ENCODE data around the gene ADIG.

The ADIG gene

GRCh38 chr20:38585404-38586180, 4.6 kb downstream of the ADIG start:
- no peaks in the 10 kb centered on the region for H3K36me3 ChIP-seq (ENCODE audit: insufficient read depth, low read length)
- DNase-seq, result no peak
- no peak for TF ChIP-seq EZH2 (IDR thresholded peaks at IDR 0.05; ENCODE audit: borderline replicate concordance, low read depth, low read length, severe bottlenecking)
- TF ChIP-seq, protein P1, sequence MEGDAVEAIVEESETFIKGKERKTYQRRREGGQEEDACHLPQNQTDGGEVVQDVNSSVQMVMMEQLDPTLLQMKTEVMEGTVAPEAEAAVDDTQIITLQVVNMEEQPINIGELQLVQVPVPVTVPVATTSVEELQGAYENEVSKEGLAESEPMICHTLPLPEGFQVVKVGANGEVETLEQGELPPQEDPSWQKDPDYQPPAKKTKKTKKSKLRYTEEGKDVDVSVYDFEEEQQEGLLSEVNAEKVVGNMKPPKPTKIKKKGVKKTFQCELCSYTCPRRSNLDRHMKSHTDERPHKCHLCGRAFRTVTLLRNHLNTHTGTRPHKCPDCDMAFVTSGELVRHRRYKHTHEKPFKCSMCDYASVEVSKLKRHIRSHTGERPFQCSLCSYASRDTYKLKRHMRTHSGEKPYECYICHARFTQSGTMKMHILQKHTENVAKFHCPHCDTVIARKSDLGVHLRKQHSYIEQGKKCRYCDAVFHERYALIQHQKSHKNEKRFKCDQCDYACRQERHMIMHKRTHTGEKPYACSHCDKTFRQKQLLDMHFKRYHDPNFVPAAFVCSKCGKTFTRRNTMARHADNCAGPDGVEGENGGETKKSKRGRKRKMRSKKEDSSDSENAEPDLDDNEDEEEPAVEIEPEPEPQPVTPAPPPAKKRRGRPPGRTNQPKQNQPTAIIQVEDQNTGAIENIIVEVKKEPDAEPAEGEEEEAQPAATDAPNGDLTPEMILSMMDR (IDR thresholded peaks at IDR 0.05; ENCODE audit: borderline replicate concordance, extremely low read depth, low read length, poor library complexity, severe bottlenecking), result no peak
- ATAC-seq (ENCODE audit: insufficient read depth, low read depth), result no peak
- no peak overlapping the region for H2AFZ ChIP-seq (ENCODE audit: low read depth, low read length)
- H3K9me3 ChIP-seq (ENCODE audit: insufficient read depth, low read length, severe bottlenecking), result no peaks in the 10 kb centered on the region
- H3K79me2 ChIP-seq (ENCODE audit: insufficient read depth, low read length), result no peaks in the 10 kb centered on the region
- no peak overlapping the region for H3K4me3 ChIP-seq (ENCODE audit: low read depth in 1 of 2, low read length in 2 of 2)
- H3K9ac ChIP-seq (ENCODE audit: low read depth, low read length), result no peak overlapping the region
- H4K20me1 ChIP-seq (ENCODE audit: insufficient read depth, low read length), result no peaks in the 10 kb centered on the region; the same call in 1 of the 2 replicates
- no peaks in the 10 kb centered on the region for H3K4me1 ChIP-seq (ENCODE audit: insufficient read depth, low read length)
- no peak overlapping the region for H3K27ac ChIP-seq (ENCODE audit: low read length)
- H3K4me2 ChIP-seq (ENCODE audit: insufficient read depth, low read length), result no peak overlapping the region
- H3K27me3 ChIP-seq (ENCODE audit: insufficient read depth, low read length, poor library complexity), result no peaks in the 10 kb centered on the region

DNA sequence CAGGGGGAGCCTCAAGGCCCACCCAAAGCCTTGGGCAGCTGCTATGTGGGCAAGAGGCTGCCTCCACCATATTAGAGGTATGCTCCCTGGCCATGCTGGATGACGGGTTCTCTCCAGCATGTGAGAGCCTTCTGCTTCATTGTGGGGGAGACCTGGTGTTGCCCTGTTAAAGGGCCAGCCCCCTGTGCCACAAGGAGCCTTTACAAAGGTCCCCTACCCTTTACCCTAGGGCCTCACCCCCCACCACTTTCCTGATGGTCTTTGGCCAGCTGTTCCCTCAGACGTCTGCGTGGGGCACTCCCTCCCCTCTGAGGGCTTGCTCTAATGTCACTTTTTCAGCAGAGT, 5.2 kb downstream of the ADIG start:
- DNase-seq (no peak), ATAC-seq (ENCODE audit: insufficient read depth, low read depth) (no peak)
- no peak overlapping the region for H3K27ac ChIP-seq (ENCODE audit: low read length)
- H4K20me1 ChIP-seq (ENCODE audit: insufficient read depth, low read length), result no peaks in the 10 kb centered on the region; the same call in 1 of the 2 replicates
- H3K4me3 ChIP-seq (ENCODE audit: low read depth in 1 of 2, low read length in 2 of 2), result no peak overlapping the region
- TF ChIP-seq, protein P1 (IDR thresholded peaks at IDR 0.05; ENCODE audit: borderline replicate concordance, extremely low read depth, low read length, poor library complexity, severe bottlenecking), result no peak
- TF ChIP-seq EZH2 (IDR thresholded peaks at IDR 0.05; ENCODE audit: borderline replicate concordance, low read depth, low read length, severe bottlenecking), result no peak
- H3K9ac ChIP-seq (ENCODE audit: low read depth, low read length), result no peak overlapping the region
- no peaks in the 10 kb centered on the region for H3K4me1 ChIP-seq (ENCODE audit: insufficient read depth, low read length)
- H3K79me2 ChIP-seq (ENCODE audit: insufficient read depth, low read length), result no peaks in the 10 kb centered on the region
- H3K36me3 ChIP-seq (ENCODE audit: insufficient read depth, low read length), result no peaks in the 10 kb centered on the region
- no peaks in the 10 kb centered on the region for H3K9me3 ChIP-seq (ENCODE audit: insufficient read depth, low read length, severe bottlenecking)
- no peaks in the 10 kb centered on the region for H3K27me3 ChIP-seq (ENCODE audit: insufficient read depth, low read length, poor library complexity)
- no peak overlapping the region for H3K4me2 ChIP-seq (ENCODE audit: insufficient read depth, low read length)
- H2AFZ ChIP-seq (ENCODE audit: low read depth, low read length), result no peak overlapping the region

DNA sequence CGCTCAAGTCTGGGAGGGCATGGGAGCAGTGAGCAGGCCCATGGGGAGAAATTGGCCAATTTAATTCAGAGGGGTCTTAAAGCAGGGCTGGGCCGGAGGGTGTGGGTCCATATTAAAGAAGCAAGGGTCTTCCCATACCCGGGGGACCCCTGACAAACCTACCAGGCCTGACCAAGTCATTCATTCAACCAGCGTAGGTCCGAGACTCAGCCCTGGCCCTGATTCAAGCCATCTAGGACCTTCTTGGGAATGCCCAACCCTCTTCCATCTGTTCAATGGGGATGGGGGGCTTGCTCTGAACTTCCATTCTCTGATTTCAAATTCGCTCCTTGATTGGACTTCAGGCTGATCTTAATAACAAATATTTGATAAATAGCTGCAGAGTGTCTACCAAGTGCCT, 7.3 kb downstream of the ADIG start:
- H3K36me3 ChIP-seq (ENCODE audit: insufficient read depth, low read length), result no peaks in the 10 kb centered on the region
- no peaks in the 10 kb centered on the region for H3K9me3 ChIP-seq (ENCODE audit: insufficient read depth, low read length, severe bottlenecking)
- no peak for ATAC-seq (ENCODE audit: insufficient read depth, low read depth)
- no peaks in the 10 kb centered on the region for H3K79me2 ChIP-seq (ENCODE audit: insufficient read depth, low read length)
- H3K4me1 ChIP-seq (ENCODE audit: insufficient read depth, low read length), result no peaks in the 10 kb centered on the region
- H3K27me3 ChIP-seq (ENCODE audit: insufficient read depth, low read length, poor library complexity), result no peaks in the 10 kb centered on the region
- H3K4me3 ChIP-seq (ENCODE audit: low read depth in 1 of 2, low read length in 2 of 2), result no peak overlapping the region
- H2AFZ ChIP-seq (ENCODE audit: low read depth, low read length), result no peak overlapping the region
- H3K4me2 ChIP-seq (ENCODE audit: insufficient read depth, low read length), result no peak overlapping the region
- no peak overlapping the region for H3K27ac ChIP-seq (ENCODE audit: low read length)
- no peak for DNase-seq
- H3K9ac ChIP-seq (ENCODE audit: low read depth, low read length), result no peak overlapping the region
- no peaks in the 10 kb centered on the region; the same call in 1 of the 2 replicates for H4K20me1 ChIP-seq (ENCODE audit: insufficient read depth, low read length)
- TF ChIP-seq EZH2 (IDR thresholded peaks at IDR 0.05; ENCODE audit: borderline replicate concordance, low read depth, low read length, severe bottlenecking), result no peak
- TF ChIP-seq, protein P1 (IDR thresholded peaks at IDR 0.05; ENCODE audit: borderline replicate concordance, extremely low read depth, low read length, poor library complexity, severe bottlenecking), result no peak

Data from DND-41 (cell line).